ENCODE measurements around the gene BMP15.

GRCh38 chrX:50927127-50927526 is 16.6 kb downstream of the BMP15 start:
- no peak for TF ChIP-seq TEAD4 (IDR thresholded peaks at IDR 0.05; ENCODE audit: low read depth, low read length)
- TF ChIP-seq CTCF (IDR thresholded peaks at IDR 0.05; ENCODE audit: control extremely low read depth in 1 of 3, insufficient read depth in 1 of 3, low read depth in 1 of 3, low read length in 3 of 3), result no peak
- no peak for TF ChIP-seq POLR2AphosphoS5 (IDR thresholded peaks at IDR 0.05; ENCODE audit: low read depth, low read length)
- no peak for TF ChIP-seq RAD21 (IDR thresholded peaks at IDR 0.05 in 1 of 2, conservative IDR thresholded peaks at IDR 0.05 in 1 of 2; ENCODE audit: low read depth in 2 of 2, low read length in 2 of 2)
- TF ChIP-seq EZH2 (IDR thresholded peaks at IDR 0.05; ENCODE audit: low read depth, low read length, severe bottlenecking), result no peak
- TF ChIP-seq ATF2 (IDR thresholded peaks at IDR 0.05; ENCODE audit: low read length), result no peak
- no peak for TF ChIP-seq CREB1 (IDR thresholded peaks at IDR 0.05)
- TF ChIP-seq NRF1 (IDR thresholded peaks at IDR 0.05; ENCODE audit: low read depth, low read length), result no peak
- TF ChIP-seq ATF3 (IDR thresholded peaks at IDR 0.05; ENCODE audit: insufficient read depth, low read depth, low read length), result no peak
- no peak for TF ChIP-seq USF2 (IDR thresholded peaks at IDR 0.05; ENCODE audit: low read length)
- no peak for TF ChIP-seq TAF1 (IDR thresholded peaks at IDR 0.05; ENCODE audit: low read depth, low read length)
- TF ChIP-seq JUND (IDR thresholded peaks at IDR 0.05; ENCODE audit: low read length), result no peak
- no peak for TF ChIP-seq MAX (IDR thresholded peaks at IDR 0.05)
- no peak for TF ChIP-seq FOSL1 (IDR thresholded peaks at IDR 0.05; ENCODE audit: insufficient read depth, low read depth, low read length)

Measured in H1 (cell line).